HG02588 (cell line): ENCODE data around the gene TNFRSF4.

Source experiments
- ATAC-seq: cut with Tn5 transposase; IDR thresholded peaks from one replicate; pipeline ENCODE4 v1.9.1; 2021; ENCODE audit warnings: mild to moderate bottlenecking, moderate library complexity; ENCODE audit not compliant: unreplicated experiment

The TNFRSF4 gene

GRCh38 chr1:1171161-1171545 is 42.8 kb downstream of the TNFRSF4 start:
- ATAC-seq, result no peak

GRCh38 chr1:1170215-1171091 is 43.5 kb downstream of the TNFRSF4 start:
- ATAC-seq, result no peak

- ATAC-seq, result no peak
Observed at GRCh38 chr1:1169429-1170214, 44.3 kb downstream of the TNFRSF4 start.

- no peak for ATAC-seq
Observed at GRCh38 chr1:1168451-1169411, 45.2 kb downstream of the TNFRSF4 start.

- no peak for ATAC-seq
Observed at GRCh38 chr1:1167841-1168450, 46.0 kb downstream of the TNFRSF4 start.

- no peak for ATAC-seq
Observed at GRCh38 chr1:1167398-1167821, 46.5 kb downstream of the TNFRSF4 start.

GRCh38 chr1:1166642-1167397 is 47.1 kb downstream of the TNFRSF4 start:
- no peak for ATAC-seq

GRCh38 chr1:1165900-1166421 is 48.0 kb downstream of the TNFRSF4 start:
- ATAC-seq, result no peak

- no peak for ATAC-seq
Observed at GRCh38 chr1:1165485-1165884, 48.5 kb downstream of the TNFRSF4 start.

GRCh38 chr1:1164701-1165451 is 49.1 kb downstream of the TNFRSF4 start:
- no peak for ATAC-seq

- ATAC-seq, result no peak
Observed at GRCh38 chr1:1164361-1164700, 49.6 kb downstream of the TNFRSF4 start.

- no peak for ATAC-seq
Observed at GRCh38 chr1:1163538-1164070, 50.3 kb downstream of the TNFRSF4 start.

- ATAC-seq, result no peak
Observed at GRCh38 chr1:1162597-1163537, 51.1 kb downstream of the TNFRSF4 start.

GRCh38 chr1:1161683-1162079 is 52.3 kb downstream of the TNFRSF4 start:
- no peak for ATAC-seq
